ENCODE results near the gene MALRD1. TPM values are rescaled to one million over a fixed set of nuclear protein-coding genes. Genes with fewer than 3 reads are reported as not detected.

Gene MALRD1
- total and polyA plus RNA-seq, 2 of the 8 experiments (the other 6 are each of a cell fraction or from before 2014, with no cell fraction given): 0.32 to 0.35 TPM

DNA sequence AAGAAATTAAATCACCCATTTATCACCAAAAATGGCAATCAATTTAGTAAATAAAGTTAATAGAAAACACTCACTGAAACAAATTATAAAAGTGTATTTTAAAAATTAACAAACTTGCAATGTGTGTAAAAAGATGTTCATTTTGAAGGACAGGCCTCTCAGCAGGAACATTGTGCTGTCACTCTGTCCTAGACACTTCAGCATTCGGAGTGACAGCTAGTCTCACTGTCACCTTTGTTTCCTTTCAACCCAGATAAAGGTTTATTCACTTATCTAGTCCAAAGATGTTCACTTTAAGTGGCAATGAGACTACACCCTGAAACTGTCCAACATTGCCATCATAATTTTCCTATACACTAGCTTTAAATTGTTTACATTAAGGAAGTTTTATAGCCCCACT lies 675.7 kb downstream of the MALRD1 start (continued):
- TF ChIP-seq, protein P1, sequence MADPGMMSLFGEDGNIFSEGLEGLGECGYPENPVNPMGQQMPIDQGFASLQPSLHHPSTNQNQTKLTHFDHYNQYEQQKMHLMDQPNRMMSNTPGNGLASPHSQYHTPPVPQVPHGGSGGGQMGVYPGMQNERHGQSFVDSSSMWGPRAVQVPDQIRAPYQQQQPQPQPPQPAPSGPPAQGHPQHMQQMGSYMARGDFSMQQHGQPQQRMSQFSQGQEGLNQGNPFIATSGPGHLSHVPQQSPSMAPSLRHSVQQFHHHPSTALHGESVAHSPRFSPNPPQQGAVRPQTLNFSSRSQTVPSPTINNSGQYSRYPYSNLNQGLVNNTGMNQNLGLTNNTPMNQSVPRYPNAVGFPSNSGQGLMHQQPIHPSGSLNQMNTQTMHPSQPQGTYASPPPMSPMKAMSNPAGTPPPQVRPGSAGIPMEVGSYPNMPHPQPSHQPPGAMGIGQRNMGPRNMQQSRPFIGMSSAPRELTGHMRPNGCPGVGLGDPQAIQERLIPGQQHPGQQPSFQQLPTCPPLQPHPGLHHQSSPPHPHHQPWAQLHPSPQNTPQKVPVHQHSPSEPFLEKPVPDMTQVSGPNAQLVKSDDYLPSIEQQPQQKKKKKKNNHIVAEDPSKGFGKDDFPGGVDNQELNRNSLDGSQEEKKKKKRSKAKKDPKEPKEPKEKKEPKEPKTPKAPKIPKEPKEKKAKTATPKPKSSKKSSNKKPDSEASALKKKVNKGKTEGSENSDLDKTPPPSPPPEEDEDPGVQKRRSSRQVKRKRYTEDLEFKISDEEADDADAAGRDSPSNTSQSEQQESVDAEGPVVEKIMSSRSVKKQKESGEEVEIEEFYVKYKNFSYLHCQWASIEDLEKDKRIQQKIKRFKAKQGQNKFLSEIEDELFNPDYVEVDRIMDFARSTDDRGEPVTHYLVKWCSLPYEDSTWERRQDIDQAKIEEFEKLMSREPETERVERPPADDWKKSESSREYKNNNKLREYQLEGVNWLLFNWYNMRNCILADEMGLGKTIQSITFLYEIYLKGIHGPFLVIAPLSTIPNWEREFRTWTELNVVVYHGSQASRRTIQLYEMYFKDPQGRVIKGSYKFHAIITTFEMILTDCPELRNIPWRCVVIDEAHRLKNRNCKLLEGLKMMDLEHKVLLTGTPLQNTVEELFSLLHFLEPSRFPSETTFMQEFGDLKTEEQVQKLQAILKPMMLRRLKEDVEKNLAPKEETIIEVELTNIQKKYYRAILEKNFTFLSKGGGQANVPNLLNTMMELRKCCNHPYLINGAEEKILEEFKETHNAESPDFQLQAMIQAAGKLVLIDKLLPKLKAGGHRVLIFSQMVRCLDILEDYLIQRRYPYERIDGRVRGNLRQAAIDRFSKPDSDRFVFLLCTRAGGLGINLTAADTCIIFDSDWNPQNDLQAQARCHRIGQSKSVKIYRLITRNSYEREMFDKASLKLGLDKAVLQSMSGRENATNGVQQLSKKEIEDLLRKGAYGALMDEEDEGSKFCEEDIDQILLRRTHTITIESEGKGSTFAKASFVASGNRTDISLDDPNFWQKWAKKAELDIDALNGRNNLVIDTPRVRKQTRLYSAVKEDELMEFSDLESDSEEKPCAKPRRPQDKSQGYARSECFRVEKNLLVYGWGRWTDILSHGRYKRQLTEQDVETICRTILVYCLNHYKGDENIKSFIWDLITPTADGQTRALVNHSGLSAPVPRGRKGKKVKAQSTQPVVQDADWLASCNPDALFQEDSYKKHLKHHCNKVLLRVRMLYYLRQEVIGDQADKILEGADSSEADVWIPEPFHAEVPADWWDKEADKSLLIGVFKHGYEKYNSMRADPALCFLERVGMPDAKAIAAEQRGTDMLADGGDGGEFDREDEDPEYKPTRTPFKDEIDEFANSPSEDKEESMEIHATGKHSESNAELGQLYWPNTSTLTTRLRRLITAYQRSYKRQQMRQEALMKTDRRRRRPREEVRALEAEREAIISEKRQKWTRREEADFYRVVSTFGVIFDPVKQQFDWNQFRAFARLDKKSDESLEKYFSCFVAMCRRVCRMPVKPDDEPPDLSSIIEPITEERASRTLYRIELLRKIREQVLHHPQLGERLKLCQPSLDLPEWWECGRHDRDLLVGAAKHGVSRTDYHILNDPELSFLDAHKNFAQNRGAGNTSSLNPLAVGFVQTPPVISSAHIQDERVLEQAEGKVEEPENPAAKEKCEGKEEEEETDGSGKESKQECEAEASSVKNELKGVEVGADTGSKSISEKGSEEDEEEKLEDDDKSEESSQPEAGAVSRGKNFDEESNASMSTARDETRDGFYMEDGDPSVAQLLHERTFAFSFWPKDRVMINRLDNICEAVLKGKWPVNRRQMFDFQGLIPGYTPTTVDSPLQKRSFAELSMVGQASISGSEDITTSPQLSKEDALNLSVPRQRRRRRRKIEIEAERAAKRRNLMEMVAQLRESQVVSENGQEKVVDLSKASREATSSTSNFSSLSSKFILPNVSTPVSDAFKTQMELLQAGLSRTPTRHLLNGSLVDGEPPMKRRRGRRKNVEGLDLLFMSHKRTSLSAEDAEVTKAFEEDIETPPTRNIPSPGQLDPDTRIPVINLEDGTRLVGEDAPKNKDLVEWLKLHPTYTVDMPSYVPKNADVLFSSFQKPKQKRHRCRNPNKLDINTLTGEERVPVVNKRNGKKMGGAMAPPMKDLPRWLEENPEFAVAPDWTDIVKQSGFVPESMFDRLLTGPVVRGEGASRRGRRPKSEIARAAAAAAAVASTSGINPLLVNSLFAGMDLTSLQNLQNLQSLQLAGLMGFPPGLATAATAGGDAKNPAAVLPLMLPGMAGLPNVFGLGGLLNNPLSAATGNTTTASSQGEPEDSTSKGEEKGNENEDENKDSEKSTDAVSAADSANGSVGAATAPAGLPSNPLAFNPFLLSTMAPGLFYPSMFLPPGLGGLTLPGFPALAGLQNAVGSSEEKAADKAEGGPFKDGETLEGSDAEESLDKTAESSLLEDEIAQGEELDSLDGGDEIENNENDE (IDR thresholded peaks at IDR 0.05; ENCODE audit: insufficient replicate concordance, low read length): no peak
- no peak for TF ChIP-seq SIRT6 (IDR thresholded peaks at IDR 0.05; ENCODE audit: low read length)
